Peyer's patch (tissue), 4 donors: ENCODE measurements around the gene STAC.

Experiments used
- CTCF ChIP-seq, 6 experiments: fragments of 450-650 bp in 4 of 6; fragments of 200-600 bp in 2 of 6; sonication (generic) in 1 of 6; IDR thresholded peaks; one replicate each; pipeline ENCODE4 v1.5.1; 2017 to 2019; ENCODE audit warnings: antibody characterized with exemption in 6 of 6, mild to moderate bottlenecking in 3 of 6, moderate library complexity in 1 of 6
- POLR2A ChIP-seq, 2 donors: fragments of 450-650 bp; IDR thresholded peaks; one replicate each; pipeline ENCODE4 v1.5.1; 2017; ENCODE audit warnings: antibody characterized with exemption in 2 of 2, mild to moderate bottlenecking in 2 of 2, moderate library complexity in 2 of 2

GRCh38 chr3:36575241-36575640 is 194.9 kb downstream of the STAC start:
- no peak for TF ChIP-seq POLR2A (IDR thresholded peaks at IDR 0.05)
- no peak for TF ChIP-seq CTCF (IDR thresholded peaks at IDR 0.05)
